Measurements from ENCODE around the gene LPAR4.
"Not testable (repeated sequence)": the region's sequence is repeated elsewhere in the genome, so short reads cannot be mapped to it uniquely, and the experiment has no call there.

The LPAR4 gene, protein sequence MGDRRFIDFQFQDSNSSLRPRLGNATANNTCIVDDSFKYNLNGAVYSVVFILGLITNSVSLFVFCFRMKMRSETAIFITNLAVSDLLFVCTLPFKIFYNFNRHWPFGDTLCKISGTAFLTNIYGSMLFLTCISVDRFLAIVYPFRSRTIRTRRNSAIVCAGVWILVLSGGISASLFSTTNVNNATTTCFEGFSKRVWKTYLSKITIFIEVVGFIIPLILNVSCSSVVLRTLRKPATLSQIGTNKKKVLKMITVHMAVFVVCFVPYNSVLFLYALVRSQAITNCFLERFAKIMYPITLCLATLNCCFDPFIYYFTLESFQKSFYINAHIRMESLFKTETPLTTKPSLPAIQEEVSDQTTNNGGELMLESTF

DNA sequence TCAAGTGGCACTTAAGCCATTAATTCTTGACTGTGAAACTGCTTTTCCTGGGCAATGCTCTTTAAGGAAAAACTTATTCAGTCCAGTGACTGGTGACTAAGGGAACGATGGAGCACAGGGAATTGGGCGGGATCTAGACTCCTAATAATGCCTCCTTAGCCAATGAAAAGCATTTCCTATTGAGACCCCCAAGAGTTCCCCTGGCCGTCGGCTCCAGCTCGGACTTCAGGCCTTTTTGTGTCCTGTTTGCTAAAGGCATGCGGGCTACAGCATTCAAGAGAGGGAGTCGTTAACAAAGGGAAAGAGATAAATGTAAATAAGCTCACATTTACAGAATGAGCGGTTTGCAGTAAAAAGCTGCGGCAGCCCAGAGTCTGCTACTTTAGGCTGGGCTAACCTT lies at the start of gene LPAR4:
Gene LPAR4 (plus strand): TSS at position 232 of the 400 bp plus-strand sequence. CDS start 7,150 bp downstream, outside the sequence.
- in situ Hi-C loops (cut with HindIII; ENCODE audit: low sequenced_read_pairs): no loop called here

- in situ Hi-C loops (cut with HindIII; ENCODE audit: low sequenced_read_pairs): no loop called here
Observed at GRCh38 chrX:78706071-78706470, 41.4 kb upstream of the LPAR4 start.

DNA sequence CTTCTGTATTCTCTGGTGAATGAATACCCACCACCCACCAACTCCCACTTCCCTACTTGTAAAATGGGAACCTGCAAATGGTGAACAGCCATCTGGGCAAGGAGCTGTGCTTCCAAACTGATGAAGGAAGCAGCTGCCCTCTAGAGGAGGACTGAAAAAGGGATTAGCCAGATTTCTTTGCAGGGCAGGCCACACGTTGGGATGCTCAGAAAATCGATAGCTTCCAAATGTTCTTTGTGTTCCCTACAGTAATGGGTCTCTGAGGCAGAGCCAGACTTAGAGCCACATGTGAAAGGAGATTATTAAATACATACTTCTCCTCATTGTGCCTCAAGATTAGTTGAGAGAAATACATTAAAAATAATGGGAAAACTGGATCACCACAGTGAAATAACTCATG lies 39.3 kb upstream of the LPAR4 start:
- in situ Hi-C loops (cut with HindIII; ENCODE audit: low sequenced_read_pairs): no loop called here

GRCh38 chrX:78708816-78709215 lies 38.7 kb upstream of the LPAR4 start:
- in situ Hi-C loops (cut with HindIII; ENCODE audit: low sequenced_read_pairs): no loop called here

- in situ Hi-C loops (cut with HindIII; ENCODE audit: low sequenced_read_pairs): no loop called here
Observed at GRCh38 chrX:78710171-78710570, 37.3 kb upstream of the LPAR4 start.

GRCh38 chrX:78712336-78712735 lies 35.2 kb upstream of the LPAR4 start:
- in situ Hi-C loops (cut with HindIII; ENCODE audit: low sequenced_read_pairs): no loop called here

GRCh38 chrX:78725287-78725686 lies 22.2 kb upstream of the LPAR4 start:
- in situ Hi-C loops (cut with HindIII; ENCODE audit: low sequenced_read_pairs): no loop called here

GRCh38 chrX:78746496-78746895 lies 1.0 kb upstream of the LPAR4 start:
- in situ Hi-C loops (cut with HindIII; ENCODE audit: low sequenced_read_pairs): no loop called here

- in situ Hi-C loops (cut with HindIII; ENCODE audit: low sequenced_read_pairs): no loop called here
Observed at GRCh38 chrX:78747971-78748370, 451 bp downstream of the LPAR4 start.

DNA sequence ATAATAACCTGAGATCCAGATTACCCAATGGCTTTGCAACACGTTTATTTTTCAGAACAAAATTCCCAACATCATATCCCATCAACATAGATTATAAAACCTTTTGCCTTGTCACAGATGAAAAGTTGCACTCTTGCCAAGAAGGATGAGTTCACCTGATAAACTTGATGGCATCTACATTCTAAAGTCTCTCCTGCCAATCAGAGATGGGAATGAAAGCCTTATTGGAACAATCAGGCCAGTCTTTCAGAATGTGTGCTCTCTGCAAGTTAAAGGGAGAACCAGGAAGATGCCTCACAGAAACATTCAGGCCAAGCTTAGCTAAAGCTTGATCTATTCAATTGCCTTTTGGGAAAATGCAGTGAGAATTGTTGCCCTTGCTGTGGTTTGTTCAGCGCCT lies 1.3 kb downstream of the LPAR4 start:
- in situ Hi-C loops (cut with HindIII; ENCODE audit: low sequenced_read_pairs): no loop called here

GRCh38 chrX:78753571-78753970 lies 6.1 kb downstream of the LPAR4 start:
- in situ Hi-C loops (cut with HindIII; ENCODE audit: low sequenced_read_pairs): no loop called here

DNA sequence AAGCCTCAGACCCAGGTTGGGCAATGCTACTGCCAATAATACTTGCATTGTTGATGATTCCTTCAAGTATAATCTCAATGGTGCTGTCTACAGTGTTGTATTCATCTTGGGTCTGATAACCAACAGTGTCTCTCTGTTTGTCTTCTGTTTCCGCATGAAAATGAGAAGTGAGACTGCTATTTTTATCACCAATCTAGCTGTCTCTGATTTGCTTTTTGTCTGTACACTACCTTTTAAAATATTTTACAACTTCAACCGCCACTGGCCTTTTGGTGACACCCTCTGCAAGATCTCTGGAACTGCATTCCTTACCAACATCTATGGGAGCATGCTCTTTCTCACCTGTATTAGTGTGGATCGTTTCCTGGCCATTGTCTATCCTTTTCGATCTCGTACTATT lies 7.4 kb downstream of the LPAR4 start:
- in situ Hi-C loops (cut with HindIII; ENCODE audit: low sequenced_read_pairs): no loop called here

GRCh38 chrX:78759081-78759480 lies 11.6 kb downstream of the LPAR4 start:
- in situ Hi-C loops (cut with HindIII; ENCODE audit: low sequenced_read_pairs): no loop called here

GRCh38 chrX:78769101-78769755 lies 21.7 kb downstream of the LPAR4 start:
- in situ Hi-C loops (cut with HindIII; ENCODE audit: low sequenced_read_pairs): no loop called here

GRCh38 chrX:78769946-78770345 lies 22.4 kb downstream of the LPAR4 start:
- in situ Hi-C loops (cut with HindIII; ENCODE audit: low sequenced_read_pairs): no loop called here

GRCh38 chrX:78796916-78797315 lies 49.4 kb downstream of the LPAR4 start:
- in situ Hi-C loops (cut with HindIII; ENCODE audit: low sequenced_read_pairs): no loop called here

DNA sequence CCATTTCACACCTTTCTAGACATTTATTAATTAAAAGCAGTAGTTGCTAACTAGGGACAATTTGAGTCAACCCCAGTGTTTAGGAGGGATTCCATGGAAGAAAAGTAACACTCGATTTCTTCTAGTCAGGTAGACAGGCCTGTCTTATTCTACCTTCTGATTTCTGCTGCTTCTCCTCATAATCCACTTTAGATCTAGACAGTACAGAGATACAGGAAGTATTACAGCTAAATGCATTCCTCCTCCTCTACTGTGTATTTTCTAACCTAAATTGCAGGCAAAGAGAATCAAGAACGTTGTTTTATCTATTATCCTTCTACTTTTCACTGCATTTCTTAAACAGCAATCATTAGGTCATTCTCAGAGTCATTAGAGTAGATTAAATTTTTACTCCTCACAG lies 52.6 kb downstream of the LPAR4 start:
- in situ Hi-C loops (cut with HindIII; ENCODE audit: low sequenced_read_pairs): no loop called here

- in situ Hi-C loops (cut with HindIII; ENCODE audit: low sequenced_read_pairs): no loop called here
Observed at GRCh38 chrX:78800694-78801093, 53.2 kb downstream of the LPAR4 start.

GRCh38 chrX:78801522-78801921 lies 54.0 kb downstream of the LPAR4 start:
- in situ Hi-C loops (cut with HindIII; ENCODE audit: low sequenced_read_pairs): no loop called here

- in situ Hi-C loops (cut with HindIII; ENCODE audit: low sequenced_read_pairs): not testable (repeated sequence)
Observed at GRCh38 chrX:78802526-78802925, 55.0 kb downstream of the LPAR4 start.

All from DLD1 (cell line).